Ishikawa (cell line): ENCODE measurements around the gene MORF4L1.

Experiments
- CEBPB ChIP-seq: IDR thresholded peaks from 2 replicates; pipeline ENCODE4 v1.6.1; 2012
- RAD21 ChIP-seq: IDR thresholded peaks from 2 replicates; pipeline ENCODE4 v1.6.1; 2012; ENCODE audit warnings: low read depth
- TAF1 ChIP-seq: IDR thresholded peaks from 2 replicates; pipeline ENCODE4 v1.6.1; 2012; ENCODE audit warnings: low read depth, mild to moderate bottlenecking
- TF ChIP-seq, protein P1 (sequence below): IDR thresholded peaks from 2 replicates; pipeline ENCODE4 v1.6.1; 2012

DNA sequence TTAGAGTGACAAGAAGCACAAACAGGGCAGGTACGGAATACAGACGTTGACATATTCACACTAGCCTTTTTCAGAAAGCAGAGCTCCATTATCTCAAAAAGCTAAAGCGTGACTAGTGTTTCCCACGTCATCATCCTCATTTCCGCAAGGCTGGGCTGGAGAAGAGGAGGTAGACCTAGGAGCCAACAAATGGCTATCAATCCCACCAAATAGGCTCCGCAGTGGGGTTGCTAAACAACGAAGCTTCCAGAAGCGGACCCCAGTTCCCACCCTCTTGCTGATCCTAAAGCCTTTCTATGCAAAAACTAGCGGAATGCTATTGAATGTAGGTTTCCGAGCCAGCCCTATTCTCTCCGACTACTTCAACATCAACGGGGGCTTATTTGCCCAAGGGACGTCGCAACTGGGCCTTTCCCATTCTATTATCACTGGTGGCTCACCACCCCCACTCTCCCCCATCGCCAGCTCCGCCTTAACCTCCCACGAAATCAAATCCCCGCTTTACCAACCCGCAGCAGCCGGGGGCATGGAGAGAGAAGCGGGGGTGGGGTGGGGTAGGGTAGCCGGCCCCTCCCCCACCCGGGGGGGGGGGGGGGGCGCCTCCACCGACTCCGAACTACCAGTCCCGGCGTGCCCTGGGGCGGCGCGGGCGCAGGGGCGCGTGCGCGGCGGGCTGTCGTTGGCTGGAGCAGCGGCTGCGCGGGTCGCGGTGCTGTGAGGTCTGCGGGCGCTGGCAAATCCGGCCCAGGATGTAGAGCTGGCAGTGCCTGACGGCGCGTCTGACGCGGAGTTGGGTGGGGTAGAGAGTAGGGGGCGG lies at the start of gene MORF4L1:
- TF ChIP-seq, protein P1, sequence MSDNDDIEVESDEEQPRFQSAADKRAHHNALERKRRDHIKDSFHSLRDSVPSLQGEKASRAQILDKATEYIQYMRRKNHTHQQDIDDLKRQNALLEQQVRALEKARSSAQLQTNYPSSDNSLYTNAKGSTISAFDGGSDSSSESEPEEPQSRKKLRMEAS = no peak
- TF ChIP-seq CEBPB = no peak
- no peak for TF ChIP-seq RAD21
- no peak; the same call in 1 of the 2 replicates for TF ChIP-seq TAF1
